ENCODE results near the gene PACRG.

Gene PACRG

DNA sequence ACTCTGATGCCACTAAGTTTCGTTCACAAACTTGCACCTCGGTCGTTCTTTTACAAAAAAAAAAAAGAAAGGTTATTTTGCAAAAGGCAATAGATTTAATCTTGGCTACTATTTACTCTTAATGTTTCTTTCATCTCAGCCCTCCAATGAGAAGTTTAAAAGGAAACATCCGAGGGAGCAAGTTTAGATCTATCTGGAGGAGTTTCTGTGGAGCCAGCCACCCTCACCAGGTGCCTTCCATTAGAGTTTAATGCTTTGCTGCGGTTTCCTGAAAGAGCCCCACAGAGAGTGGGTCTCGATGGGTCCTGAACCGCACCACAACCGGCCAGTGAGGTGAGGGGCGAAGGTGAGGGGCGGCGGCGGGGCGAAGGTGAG is 840 bp upstream of the PACRG start:
- ATAC-seq (no peak), DNase-seq (ENCODE audit: low spot score in 2 of 2) (no peak)
- H3K4me1 Mint-ChIP-seq, result peaks cover 13% of the 10 kb centered on the region
- peak overlapping the region; percentile 92 for H3K27ac Mint-ChIP-seq
- peak overlapping the region; percentile 77 for H3K4me3 Mint-ChIP-seq
- peaks cover 6% of the 10 kb centered on the region for H3K36me3 Mint-ChIP-seq
- H3K9me3 Mint-ChIP-seq, result peaks cover 3% of the 10 kb centered on the region

DNA sequence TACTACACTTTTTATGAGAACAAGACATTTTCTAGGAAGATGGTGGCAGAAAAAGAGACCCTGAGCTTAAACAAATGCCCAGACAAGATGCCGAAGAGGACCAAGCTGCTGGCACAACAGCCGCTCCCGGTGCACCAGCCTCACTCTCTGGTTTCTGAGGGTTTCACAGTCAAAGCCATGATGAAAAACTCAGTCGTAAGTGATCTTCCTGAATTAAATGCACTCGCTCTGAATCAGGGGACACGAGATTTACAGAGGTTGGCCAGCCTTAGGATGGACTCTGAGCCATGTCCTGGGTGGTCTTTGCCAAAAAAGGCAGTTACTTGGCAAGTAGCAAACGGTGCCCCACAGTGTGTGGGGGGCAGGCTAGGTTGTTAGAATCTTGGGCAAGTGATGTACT is 423 bp downstream of the PACRG start:
- peaks cover 13% of the 10 kb centered on the region for H3K4me1 Mint-ChIP-seq
- no peak for ATAC-seq
- peaks cover 3% of the 10 kb centered on the region for H3K9me3 Mint-ChIP-seq
- peaks cover 6% of the 10 kb centered on the region for H3K36me3 Mint-ChIP-seq
- no peak for DNase-seq (ENCODE audit: low spot score in 2 of 2)
- peak overlapping the region; percentile 92 for H3K27ac Mint-ChIP-seq
- H3K4me3 Mint-ChIP-seq, result peak overlapping the region; percentile 77

DNA sequence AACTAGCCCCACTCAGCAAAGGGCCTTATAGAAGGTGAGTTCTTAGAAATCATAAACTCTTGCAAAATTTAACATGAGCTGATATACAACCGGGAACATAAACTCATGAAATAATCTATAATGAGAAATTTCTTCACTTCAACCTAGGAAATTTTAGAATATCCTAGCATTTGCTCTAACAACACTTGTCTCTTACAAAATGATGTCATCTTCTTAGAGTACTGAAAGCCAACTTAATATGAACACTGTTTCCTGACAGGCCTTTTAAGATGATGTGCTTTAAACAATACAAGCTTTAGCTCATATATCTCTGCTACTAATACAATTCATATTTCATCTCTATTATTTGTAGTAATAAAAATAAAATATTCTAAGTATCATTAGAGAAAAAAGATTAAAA is 932 bp downstream of the PACRG start:
- Mint-ChIP-seq H3K9me3 (peaks cover 4% of the 10 kb centered on the region), H3K4me1 (peaks cover 17% of the 10 kb centered on the region), H3K27ac (peak overlapping the region; percentile 92), H3K4me3 (peak overlapping the region; percentile 77), H3K36me3 (peaks cover 6% of the 10 kb centered on the region)
- DNase-seq (ENCODE audit: low spot score in 2 of 2), result no peak
- ATAC-seq, result no peak

DNA sequence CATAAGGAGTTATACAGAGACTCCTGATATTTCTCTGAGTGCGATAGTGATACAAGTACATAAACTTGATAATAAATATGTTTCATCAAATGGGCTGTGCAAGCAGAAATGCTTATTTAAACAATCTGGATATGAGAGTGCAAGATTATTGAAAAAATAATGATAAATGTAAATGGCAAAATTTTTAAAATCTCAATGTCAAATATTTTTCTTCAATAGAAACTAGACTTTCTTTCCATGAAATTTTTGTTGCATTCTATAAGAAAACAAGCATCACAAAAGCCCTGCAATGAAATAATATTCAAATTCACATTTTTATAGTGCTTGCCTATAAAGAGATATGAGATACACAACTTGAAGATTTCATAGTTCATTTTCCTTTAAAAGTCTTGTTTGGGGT is 2.7 kb downstream of the PACRG start:
- peaks cover 5% of the 10 kb centered on the region for H3K9me3 Mint-ChIP-seq
- peaks cover 19% of the 10 kb centered on the region for H3K4me1 Mint-ChIP-seq
- DNase-seq (ENCODE audit: low spot score in 2 of 2) (no peak), ATAC-seq (no peak)
- H3K4me3 Mint-ChIP-seq, result no peak overlapping the region
- H3K36me3 Mint-ChIP-seq, result peaks cover 6% of the 10 kb centered on the region
- no peak overlapping the region for H3K27ac Mint-ChIP-seq

DNA sequence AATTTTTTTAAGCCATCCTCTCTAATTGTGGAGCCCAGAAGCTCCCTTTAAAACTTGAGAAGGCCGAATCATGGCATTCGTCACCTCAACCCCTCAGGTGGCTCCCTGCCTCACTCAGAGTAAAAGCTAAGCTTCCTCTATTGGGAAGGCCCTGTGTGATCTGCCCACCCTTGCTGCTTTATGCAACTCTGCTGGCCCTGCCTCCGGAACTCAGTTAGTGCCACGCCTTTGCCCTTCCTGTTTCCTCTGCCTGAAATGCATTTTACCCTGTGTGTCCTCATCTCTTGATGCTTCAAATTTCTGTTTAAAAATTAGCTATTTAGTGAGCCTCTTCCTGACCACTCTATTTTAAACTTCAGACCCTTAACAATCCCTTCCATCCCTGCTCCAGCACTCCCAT is 5.7 kb downstream of the PACRG start:
- no peak for ATAC-seq
- H3K4me3 Mint-ChIP-seq, result no peak overlapping the region
- H3K27ac Mint-ChIP-seq, result peak overlapping the region; percentile 18

DNA sequence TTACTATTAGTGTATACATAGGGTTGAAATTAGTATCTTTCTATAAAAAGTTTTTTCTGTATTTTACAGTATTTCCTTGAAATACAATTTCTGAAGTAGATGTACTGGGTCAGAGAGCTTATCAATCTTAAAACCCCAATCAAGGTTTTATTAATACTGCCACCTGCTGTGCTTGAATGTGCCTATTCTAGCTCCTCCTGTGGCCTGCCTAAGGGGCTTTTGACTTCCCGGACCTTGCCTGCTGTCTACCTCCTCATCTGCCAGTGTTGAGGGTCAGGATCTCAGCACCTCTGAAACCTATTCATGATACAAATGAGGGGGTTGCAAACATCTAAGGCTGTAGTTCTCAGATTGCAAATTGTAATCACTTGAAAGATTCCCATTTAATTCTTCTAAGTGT is 9.2 kb downstream of the PACRG start:
- H3K4me3 Mint-ChIP-seq, result no peak overlapping the region
- DNase-seq (ENCODE audit: low spot score in 2 of 2) (no peak), ATAC-seq (no peak)
- H3K36me3 Mint-ChIP-seq, result no peaks in the 10 kb centered on the region
- H3K4me1 Mint-ChIP-seq, result peaks cover 7% of the 10 kb centered on the region
- peaks cover 2% of the 10 kb centered on the region for H3K9me3 Mint-ChIP-seq
- H3K27ac Mint-ChIP-seq, result no peak overlapping the region

More for the DNA sequence above, 5.7 kb downstream of the PACRG start:
- Mint-ChIP-seq H3K36me3 (no peaks in the 10 kb centered on the region), H3K9me3 (peaks cover 5% of the 10 kb centered on the region), H3K4me1 (peaks cover 7% of the 10 kb centered on the region)
- DNase-seq (ENCODE audit: low spot score in 2 of 2), result no peak

DNA sequence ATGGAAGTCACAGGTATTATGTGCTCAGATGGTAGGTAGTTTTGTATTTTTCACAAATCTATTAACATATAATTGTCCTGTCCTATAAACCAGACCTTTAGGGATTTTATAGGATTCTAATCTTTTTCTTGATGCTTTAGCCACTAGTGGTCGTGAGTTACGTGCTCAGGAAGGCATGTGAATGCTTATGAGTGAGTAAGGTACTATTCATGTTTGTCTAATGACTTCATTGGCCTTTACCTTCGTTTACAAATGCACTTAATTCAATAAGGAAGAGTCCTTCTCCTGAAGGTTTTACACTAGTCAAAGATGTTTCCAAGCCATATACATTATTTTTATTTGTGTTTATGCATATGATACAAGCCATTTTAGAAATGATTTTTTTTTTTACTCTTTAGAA is 23.0 kb downstream of the PACRG start:
- Mint-ChIP-seq H3K9me3 (no peaks in the 10 kb centered on the region), H3K27ac (no peak overlapping the region), H3K4me3 (no peak overlapping the region), H3K4me1 (no peaks in the 10 kb centered on the region), H3K36me3 (no peaks in the 10 kb centered on the region)
- ATAC-seq, result no peak
- no peak for DNase-seq (ENCODE audit: low spot score in 2 of 2)

DNA sequence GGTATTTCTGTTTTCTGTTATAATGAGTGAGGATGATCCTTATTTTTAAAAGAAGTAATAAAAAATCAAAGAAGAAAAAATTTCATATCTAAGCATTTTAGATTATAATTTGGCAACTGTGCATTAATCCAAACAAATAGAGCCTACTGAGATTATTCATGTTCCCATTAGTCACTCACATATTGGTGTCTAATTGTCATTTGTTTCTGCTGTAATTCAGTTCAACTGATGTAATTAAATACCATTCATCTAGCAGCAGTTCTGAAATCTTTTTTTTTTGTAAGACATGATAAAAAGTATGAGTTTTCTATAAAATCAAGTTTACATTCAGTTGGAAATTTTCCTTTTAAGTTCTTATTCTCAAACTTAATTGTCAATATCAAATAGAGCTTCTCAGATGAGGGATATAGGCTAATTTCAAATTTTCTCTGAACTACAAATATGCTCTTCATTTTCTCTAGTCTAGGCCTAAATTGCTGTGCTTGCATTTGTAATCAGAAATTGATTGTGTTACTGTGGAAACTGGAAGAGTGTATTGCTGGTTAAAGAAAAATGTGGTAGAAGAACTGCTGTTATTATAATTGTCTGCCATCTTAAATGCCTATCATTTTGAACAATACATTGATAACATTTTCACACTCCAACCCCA is 23.6 kb downstream of the PACRG start:
- Mint-ChIP-seq H3K4me3 (no peak overlapping the region), H3K4me1 (no peaks in the 10 kb centered on the region), H3K36me3 (no peaks in the 10 kb centered on the region), H3K9me3 (no peaks in the 10 kb centered on the region), H3K27ac (no peak overlapping the region)
- ATAC-seq, result no peak
- DNase-seq (ENCODE audit: low spot score in 2 of 2), result no peak

DNA sequence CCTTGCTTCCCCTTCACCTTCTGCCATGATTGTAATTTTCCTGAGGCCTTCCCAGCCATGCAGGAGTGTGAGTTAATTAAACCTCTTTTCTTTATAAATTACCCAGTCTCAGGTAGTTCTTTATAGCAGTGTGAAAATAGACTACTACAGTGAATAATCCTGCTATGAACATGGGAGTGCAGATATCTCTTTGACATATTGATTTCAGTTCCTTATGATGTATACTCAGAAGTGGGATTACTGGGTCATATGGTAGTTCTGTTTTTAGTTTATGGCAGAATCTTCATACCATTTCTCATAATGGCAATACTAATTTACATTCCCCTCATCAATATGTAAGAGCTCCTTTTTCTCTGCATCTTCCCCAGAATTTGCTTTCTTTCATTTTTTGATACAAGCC is 26.0 kb downstream of the PACRG start:
- H3K27ac Mint-ChIP-seq, result no peak overlapping the region
- H3K36me3 Mint-ChIP-seq, result no peaks in the 10 kb centered on the region
- H3K4me3 Mint-ChIP-seq, result no peak overlapping the region
- ATAC-seq (no peak), DNase-seq (ENCODE audit: low spot score in 2 of 2) (no peak)
- no peaks in the 10 kb centered on the region for H3K9me3 Mint-ChIP-seq
- no peaks in the 10 kb centered on the region for H3K4me1 Mint-ChIP-seq

DNA sequence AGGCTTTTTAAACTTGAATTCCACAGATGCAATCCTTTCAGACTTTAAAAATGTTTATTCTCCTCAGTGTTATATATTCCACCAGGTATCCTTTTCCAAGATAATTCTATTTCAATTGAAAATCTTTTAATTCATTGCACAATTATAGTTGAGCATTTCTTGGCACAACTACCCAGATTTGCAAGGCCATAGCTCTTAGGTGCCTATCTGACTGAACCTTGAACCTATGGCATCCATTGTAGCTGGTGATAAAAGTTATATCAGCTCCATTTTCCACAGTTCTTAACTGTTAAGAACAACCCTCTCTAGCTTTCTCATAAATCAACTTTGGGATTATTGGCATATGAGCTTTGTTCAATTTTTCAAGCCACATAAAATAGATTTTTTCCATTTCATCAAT is 42.4 kb downstream of the PACRG start:
- no peak for ATAC-seq
- Mint-ChIP-seq H3K9me3 (no peaks in the 10 kb centered on the region), H3K4me1 (no peaks in the 10 kb centered on the region), H3K36me3 (no peaks in the 10 kb centered on the region), H3K4me3 (no peak overlapping the region), H3K27ac (no peak overlapping the region)
- DNase-seq (ENCODE audit: low spot score in 2 of 2), result no peak

DNA sequence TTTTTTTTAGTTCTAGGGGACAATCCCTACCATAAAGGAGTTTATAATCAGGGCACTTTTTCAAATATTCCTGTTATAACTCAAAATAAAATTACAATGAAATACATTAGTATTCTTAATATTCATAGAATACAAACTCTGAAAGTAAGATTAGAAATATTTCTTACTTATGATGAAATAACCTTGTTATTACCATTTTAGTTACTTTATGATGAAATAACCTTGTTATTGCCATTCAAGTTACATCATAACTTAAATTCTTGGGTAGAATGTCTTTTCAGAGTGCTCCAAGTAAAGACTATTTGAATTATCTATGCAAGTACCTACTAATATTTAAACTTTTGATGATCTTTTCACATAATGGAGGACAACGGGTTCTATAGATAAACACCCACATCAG is 43.2 kb downstream of the PACRG start:
- no peaks in the 10 kb centered on the region for H3K36me3 Mint-ChIP-seq
- no peak overlapping the region for H3K27ac Mint-ChIP-seq
- H3K9me3 Mint-ChIP-seq, result no peaks in the 10 kb centered on the region
- no peak overlapping the region for H3K4me3 Mint-ChIP-seq
- ATAC-seq, result no peak
- DNase-seq (ENCODE audit: low spot score in 2 of 2), result no peak
- no peaks in the 10 kb centered on the region for H3K4me1 Mint-ChIP-seq

DNA sequence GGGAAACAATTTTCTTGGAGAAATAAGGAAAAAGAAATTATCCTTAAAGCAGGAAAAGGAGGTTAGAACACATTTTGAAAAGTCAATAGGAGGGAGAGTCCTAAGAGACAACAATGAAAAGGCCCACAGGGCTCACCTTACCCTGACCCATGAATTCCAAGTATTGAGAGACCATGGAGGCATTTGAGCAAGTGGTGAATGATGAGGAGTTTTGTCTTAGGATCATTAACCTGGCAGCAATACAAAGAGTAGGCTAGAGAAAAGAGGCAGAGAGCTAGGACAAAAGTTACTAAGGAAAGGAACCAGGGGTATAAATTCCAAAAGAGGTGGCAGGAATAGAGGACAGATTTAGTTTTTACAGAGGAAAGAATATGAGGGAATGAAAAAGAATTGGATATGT is 44.7 kb downstream of the PACRG start:
- Mint-ChIP-seq H3K4me3 (no peak overlapping the region), H3K27ac (no peak overlapping the region), H3K4me1 (no peaks in the 10 kb centered on the region), H3K36me3 (no peaks in the 10 kb centered on the region), H3K9me3 (no peaks in the 10 kb centered on the region)
- ATAC-seq (no peak), DNase-seq (ENCODE audit: low spot score in 2 of 2) (no peak)

DNA sequence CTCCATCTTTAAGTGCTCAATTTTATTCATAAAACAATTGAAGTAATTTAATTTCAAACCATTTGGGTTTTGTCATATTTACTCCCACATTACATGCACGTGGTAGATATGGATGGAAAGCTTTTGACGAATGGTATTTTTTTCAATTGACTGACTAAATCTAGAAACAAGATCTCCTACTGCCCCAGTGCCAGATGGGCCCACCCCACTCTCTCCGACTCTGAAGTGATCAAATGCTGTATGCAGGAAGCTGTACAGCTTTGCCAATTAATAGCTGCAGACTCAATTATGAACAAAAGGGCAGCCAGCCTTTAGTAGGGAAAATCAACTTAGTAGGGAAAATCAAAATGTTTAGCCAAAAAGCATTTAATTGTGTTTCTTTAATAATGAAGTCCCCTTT is 46.2 kb downstream of the PACRG start:
- H3K36me3 Mint-ChIP-seq, result no peaks in the 10 kb centered on the region

DNA sequence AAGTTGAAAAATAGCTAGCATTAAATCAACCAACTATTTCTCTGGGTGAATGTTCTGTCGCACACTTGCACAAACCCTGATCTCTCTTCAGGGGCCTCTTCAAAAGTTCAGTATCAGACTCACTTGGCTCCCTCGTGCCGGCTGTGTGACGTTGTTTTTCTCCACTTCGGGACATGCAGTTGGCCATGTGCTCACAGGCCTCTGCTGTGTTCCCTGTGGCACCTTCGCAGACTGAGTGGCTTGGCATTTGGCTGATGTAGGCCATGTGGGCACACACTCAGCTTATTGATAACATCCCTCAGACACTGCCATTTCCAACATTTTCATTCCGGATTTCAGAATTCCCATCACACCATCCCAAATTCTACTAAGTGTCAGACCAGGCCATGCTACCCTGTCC is 49.3 kb downstream of the PACRG start:
- ATAC-seq, result no peak
- Mint-ChIP-seq H3K36me3 (no peaks in the 10 kb centered on the region), H3K4me3 (no peak overlapping the region), H3K9me3 (peaks cover 14% of the 10 kb centered on the region), H3K4me1 (no peaks in the 10 kb centered on the region), H3K27ac (no peak overlapping the region)
- no peak for DNase-seq (ENCODE audit: low spot score in 2 of 2)

More for the DNA sequence above, 46.2 kb downstream of the PACRG start:
- Mint-ChIP-seq H3K4me1 (no peaks in the 10 kb centered on the region), H3K9me3 (no peaks in the 10 kb centered on the region), H3K4me3 (no peak overlapping the region), H3K27ac (no peak overlapping the region)
- no peak for ATAC-seq
- DNase-seq (ENCODE audit: low spot score in 2 of 2), result no peak

DNA sequence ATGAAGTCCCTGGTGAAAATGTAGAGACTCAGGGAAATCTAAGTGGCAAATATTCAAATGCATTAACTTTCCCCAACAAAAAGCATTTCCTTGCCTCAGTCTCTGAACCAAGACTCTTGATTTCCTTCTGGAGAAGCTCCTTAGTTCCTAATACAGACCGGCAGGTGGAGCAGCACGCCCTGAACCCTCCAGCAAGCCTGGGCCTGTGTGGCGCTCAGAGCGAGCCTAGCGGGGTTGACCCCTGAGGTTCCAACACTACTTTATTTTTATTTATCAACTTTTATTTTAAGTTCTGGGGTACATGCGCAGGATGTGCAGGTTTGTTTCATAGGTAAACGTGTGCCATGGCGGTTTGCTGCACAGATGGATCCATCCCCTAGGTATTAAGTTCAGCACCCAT is 50.8 kb downstream of the PACRG start:
- no peaks in the 10 kb centered on the region for H3K36me3 Mint-ChIP-seq

DNA sequence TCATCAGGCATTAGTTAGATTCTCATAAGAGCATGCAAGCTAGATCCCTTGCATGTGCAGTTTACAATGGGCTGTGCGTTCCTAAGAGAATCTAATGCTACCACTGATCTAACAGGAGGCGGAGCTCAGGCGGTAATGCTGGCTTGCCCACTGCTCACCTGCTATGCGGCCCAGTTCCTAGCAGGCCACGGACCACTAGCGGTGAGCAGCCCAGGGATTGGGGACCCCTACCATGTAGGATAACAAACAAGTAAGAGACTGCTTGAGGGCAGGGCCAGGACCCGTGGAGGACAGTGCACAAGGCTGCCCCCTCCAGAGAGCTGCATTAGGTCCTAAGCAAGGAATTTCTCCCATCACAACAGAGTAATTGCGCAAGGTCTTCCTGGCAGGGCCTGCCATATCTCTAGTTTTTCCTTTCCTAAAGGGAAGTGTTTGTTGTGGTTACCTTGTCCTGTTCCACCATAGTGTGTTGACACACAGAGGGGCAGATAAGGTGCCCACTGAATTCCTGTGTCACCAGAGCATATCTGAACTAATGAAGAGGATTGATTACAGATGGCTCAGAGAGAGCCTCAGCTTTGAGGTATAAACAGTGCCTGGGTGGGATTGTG is 58.0 kb downstream of the PACRG start:
- H3K9me3 Mint-ChIP-seq, result peaks cover 11% of the 10 kb centered on the region
- ATAC-seq (peak; percentile 31), DNase-seq (ENCODE audit: low spot score in 2 of 2) (no peak)
- H3K27ac Mint-ChIP-seq, result no peak overlapping the region
- H3K4me1 Mint-ChIP-seq, result no peaks in the 10 kb centered on the region
- no peak overlapping the region for H3K4me3 Mint-ChIP-seq
- no peaks in the 10 kb centered on the region for H3K36me3 Mint-ChIP-seq

More for the DNA sequence above, 50.8 kb downstream of the PACRG start:
- DNase-seq (ENCODE audit: low spot score in 2 of 2), result no peak
- H3K9me3 Mint-ChIP-seq, result peaks cover 15% of the 10 kb centered on the region
- H3K27ac Mint-ChIP-seq, result no peak overlapping the region
- no peaks in the 10 kb centered on the region for H3K4me1 Mint-ChIP-seq
- H3K4me3 Mint-ChIP-seq, result no peak overlapping the region
- ATAC-seq, result no peak
